GM12891 (cell line): ENCODE results near the gene EPB41L4A.
A peak's percentile ranks its signal among the peaks of the same experiment; 100 is the strongest.

Experiments
- DNase-seq: peaks from one replicate; pipeline ENCODE4 v3.0.0; 2011; ENCODE audit warnings: low spot score; ENCODE audit not compliant: insufficient read length
- FAIRE-seq: peaks from 2 replicates; lab custom pipeline; 2011; peaks lifted over from hg19 to GRCh38; lab: Jason Lieb, UNC
- PAX5 ChIP-seq: IDR thresholded peaks from 2 replicates; pipeline ENCODE4 v1.6.1; 2011; ENCODE audit warnings: low read length, moderate library complexity, mild to moderate bottlenecking; ENCODE audit not compliant: insufficient read depth, severe bottlenecking
- POLR2A ChIP-seq: IDR thresholded peaks from 2 replicates; pipeline ENCODE4 v1.6.1; 2011; ENCODE audit warnings: low read depth, low read length, control low read depth
- POLR2AphosphoS5 ChIP-seq: IDR thresholded peaks from 2 replicates; pipeline ENCODE4 v1.6.1; 2011; ENCODE audit warnings: low read depth, low read length, control low read depth
- POU2F2 ChIP-seq: IDR thresholded peaks from 2 replicates; pipeline ENCODE4 v1.6.1; 2011; ENCODE audit warnings: low read depth, mild to moderate bottlenecking, control low read depth, low read length, moderate library complexity
- SPI1 ChIP-seq: IDR thresholded peaks from 2 replicates; pipeline ENCODE4 v1.6.1; 2011; ENCODE audit warnings: low read depth, low read length, control low read depth
- TAF1 ChIP-seq: IDR thresholded peaks from 2 replicates; pipeline ENCODE4 v1.6.1; 2011; ENCODE audit warnings: low read depth, low read length, control low read depth

The EPB41L4A gene

DNA sequence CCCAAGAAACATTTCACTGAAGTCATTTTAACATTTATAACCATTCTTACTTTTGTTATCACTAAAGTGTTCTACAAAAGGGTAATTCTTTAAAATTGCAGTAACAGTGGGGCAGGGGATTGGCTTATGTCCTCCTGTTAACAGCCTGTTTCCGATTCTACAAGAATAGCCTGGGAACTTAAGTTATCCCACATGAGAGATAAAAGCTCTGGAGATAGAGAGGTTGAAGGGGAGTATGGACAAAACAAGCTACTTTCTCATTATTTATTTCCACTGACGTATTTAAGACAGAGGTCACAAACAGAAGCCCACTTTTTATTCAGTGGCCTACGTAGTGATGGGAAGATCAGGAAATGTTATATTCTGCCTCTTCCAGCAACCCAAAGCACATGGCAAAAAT is 98.7 kb downstream of the EPB41L4A start:
- TF ChIP-seq POLR2A (no peak), PAX5 (no peak), POLR2AphosphoS5 (no peak), TAF1 (no peak)
- FAIRE-seq (no peak), DNase-seq (no peak)

DNA sequence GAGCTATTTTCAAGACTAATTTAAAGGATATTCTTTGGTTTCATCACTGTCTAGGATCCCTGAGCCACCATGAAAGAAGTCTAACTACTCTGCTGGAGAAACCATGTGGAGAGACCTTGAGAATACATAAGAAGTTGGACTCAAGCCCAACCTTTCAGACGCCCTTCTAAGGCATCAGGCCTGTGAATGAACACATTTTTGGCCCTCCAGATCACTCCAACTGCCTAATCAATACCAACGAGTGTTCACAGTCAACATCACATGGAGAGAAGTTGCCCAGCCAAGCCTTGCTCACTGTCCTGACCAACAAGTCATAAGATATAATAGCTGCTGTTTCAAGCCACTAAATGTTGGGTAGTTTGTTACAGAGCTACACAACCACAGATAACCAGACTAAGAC is 100.7 kb downstream of the EPB41L4A start:
- peak; percentile 41 for FAIRE-seq
- no peak for DNase-seq
- TF ChIP-seq POLR2A (no peak), SPI1 (no peak), PAX5 (no peak), TAF1 (no peak), POLR2AphosphoS5 (no peak), POU2F2 (no peak)

DNA sequence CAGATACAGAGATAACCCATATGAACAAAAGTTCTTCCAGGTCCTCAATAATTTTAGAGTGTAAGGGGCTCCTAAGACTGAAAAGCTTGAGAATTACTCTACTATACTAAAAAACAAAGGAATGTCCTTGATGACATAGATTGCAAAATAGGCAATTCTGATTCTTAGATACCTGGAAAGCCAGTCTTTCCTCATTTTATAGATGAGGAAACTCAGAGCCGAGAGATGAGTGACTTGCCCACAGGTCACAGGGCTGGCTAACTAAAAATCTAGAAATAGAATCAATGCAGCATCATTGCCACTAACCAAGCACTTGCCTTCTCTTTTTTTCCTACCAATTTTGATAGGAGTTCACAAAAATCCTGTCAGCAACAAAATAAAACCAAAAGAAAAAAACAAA is 101.2 kb downstream of the EPB41L4A start:
- no peak for FAIRE-seq
- no peak for DNase-seq
- TF ChIP-seq POU2F2 (no peak), PAX5 (no peak), TAF1 (no peak), POLR2AphosphoS5 (no peak), POLR2A (no peak), SPI1 (no peak)

DNA sequence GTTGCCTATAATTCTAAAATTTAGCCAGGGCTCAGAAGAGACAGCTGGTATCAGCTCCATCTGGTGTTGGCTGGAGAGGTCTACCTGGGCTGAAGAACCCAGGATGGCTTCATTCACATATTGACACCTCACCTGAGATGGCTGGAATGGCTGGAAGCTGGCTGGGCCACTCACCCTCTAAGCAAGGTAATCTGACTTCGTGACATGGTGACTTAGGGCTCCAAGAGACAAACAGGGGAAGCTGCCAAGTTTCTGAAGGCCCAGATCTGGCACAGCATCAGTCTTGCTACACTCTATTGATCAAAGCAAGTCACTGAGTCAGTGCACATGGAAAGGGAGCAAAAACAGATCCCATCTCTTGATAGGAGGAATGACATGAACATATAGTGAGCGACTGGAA is 102.3 kb downstream of the EPB41L4A start:
- no peak for DNase-seq
- TF ChIP-seq POLR2A: no peak
- no peak for TF ChIP-seq TAF1
- no peak for TF ChIP-seq SPI1
- no peak for TF ChIP-seq POLR2AphosphoS5
- TF ChIP-seq POU2F2: no peak
- TF ChIP-seq PAX5: no peak
- FAIRE-seq: no peak

DNA sequence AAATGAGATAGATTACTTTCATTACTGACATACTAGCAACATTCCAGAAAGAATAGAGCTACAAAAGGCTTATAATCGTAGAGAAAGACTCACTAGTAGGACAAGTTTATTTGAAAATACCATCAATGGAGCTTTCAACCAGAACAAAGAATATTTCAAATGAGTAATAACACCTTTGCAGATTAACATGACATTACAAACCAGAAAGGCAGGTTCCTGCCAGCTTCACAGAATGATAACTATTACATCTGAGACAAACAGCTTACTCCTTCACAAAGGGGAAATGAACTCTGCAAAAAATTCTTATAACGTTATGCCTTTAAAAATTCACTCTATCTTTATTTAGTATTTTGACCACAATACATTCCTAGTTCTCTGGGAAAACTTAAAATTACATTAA is 103.1 kb downstream of the EPB41L4A start:
- DNase-seq (no peak), FAIRE-seq (no peak)
- no peak for TF ChIP-seq TAF1
- TF ChIP-seq SPI1: no peak
- TF ChIP-seq POLR2A: no peak
- TF ChIP-seq POLR2AphosphoS5: no peak
- no peak for TF ChIP-seq POU2F2
- TF ChIP-seq PAX5: no peak

DNA sequence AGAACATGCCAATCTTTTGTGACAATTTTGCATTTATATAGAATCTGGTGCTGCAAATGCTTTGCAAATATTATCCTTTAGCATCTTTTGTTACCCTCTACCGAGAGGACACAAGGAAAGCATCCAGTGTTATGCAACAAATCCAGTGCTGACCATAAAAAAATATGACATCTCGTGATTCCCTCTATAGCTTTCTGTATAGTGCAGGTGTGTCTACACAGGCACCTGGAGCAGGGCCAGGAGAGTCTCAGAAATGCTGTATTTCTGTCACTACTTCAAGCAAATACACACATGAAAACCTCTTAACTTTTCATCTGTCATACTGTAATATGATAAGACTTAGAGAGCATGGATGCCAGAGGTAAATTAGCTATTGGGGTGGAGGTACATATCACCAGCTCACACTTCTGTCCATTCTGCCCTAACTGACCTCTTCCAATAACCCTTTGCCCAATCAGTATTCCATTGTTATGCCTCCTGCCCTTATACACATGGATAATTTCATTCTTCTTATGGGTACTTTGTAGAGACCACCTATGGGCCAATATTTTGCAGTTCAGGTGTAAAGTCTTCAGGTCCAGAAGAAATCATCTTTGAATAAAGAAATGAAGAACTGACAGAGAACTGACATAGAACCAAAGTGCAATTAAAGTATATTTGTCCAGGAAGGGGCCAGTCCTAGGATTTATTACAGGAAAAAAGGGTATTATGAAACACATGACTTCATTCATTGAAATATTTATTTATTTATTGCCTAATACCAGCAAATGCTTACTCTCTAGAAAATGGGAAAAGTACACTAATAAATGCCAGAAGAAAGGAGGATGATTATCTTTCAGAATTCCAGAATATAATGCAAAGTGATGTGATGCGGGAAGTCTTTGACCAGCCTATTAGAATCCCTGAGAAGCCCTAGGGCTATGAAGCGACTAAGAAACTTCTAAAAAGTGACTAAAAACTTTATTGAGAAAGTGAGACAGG is 106.5 kb downstream of the EPB41L4A start:
- no peak for FAIRE-seq
- DNase-seq: no peak
- no peak for TF ChIP-seq POLR2A
- TF ChIP-seq PAX5: no peak
- no peak for TF ChIP-seq TAF1
- no peak for TF ChIP-seq POU2F2
- no peak for TF ChIP-seq SPI1
- no peak for TF ChIP-seq POLR2AphosphoS5

DNA sequence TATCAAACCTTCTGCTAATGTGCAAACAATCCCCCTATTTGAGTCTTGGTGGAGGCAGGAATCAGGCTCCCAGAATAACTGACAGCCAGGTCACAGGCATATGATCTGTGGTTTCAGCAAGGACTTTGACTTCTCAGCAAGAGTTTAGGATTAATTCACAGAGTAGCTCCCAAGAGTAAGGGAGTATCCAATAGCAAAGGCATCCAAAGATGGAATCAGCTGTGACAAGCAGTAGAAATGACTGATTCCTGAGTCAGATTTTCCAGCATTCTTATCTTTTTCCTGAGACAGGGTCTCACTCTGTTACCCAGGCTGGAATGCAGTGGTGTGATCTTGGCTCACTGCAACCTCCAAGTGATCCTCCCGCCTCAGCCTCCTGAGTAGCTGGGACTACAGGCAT is 108.3 kb downstream of the EPB41L4A start:
- TF ChIP-seq POLR2A (no peak), POLR2AphosphoS5 (no peak), SPI1 (no peak), PAX5 (no peak), POU2F2 (no peak), TAF1 (no peak)
- FAIRE-seq (no peak), DNase-seq (no peak)

DNA sequence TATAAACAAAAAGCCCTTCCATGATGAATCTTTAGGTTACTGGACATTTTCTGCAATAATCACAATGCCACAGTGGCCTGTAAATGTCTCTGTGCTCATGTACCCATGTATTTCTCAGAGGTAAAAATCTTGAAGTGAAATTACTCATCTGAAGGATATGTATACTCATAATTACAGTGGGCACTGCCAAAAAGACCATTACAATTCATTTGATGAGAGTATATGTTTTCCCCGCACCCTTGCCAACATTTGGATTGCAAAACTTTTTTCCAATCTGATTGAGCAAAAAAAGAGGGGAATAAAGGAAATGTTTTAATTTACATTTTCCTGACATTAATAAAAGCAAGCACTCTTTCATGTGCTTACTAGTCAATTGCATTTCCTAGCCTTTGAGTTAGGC is 110.5 kb downstream of the EPB41L4A start:
- DNase-seq: no peak
- TF ChIP-seq TAF1 (no peak), POU2F2 (no peak), PAX5 (no peak), POLR2A (no peak), SPI1 (no peak), POLR2AphosphoS5 (no peak)
- no peak for FAIRE-seq

DNA sequence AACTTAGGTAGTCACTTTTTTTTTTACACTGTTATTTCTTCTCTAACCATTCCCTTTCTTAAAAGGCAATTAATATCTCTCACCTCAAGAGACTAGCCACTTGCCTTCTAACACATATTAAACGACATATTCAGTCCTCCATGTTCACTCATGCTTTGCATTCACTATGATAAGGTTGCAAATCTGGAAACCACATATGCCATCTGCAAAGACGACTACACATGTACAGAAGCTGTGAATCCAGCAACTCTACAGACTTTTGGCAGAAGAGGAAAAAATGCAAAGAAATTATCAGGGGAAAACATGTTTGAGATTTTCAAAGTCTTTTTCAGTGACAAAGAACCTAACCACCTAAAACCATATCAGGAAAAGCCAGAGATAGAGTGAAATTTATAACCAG is 112.1 kb downstream of the EPB41L4A start:
- FAIRE-seq (no peak), DNase-seq (no peak)
- TF ChIP-seq SPI1 (no peak), POU2F2 (no peak), PAX5 (no peak), POLR2A (no peak), TAF1 (no peak), POLR2AphosphoS5 (no peak)

DNA sequence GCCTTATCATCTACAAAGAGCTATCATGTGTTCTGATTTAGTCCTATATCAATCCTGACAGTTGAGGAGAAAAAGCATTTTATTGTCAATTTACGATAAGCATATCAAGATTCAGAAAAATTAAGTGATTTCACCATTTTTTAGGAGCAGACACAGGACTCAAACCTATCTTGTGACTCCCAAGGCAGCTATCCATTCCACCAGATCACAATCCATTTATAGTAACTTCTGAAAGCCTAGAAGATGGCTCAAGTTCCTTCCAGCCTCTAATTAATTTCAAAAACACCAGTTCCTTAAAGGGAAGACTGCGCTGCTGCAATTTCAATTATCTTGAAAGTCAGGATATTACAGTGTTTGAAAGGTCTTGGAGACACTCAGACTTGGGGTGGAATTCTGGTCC is 114.3 kb downstream of the EPB41L4A start:
- no peak for TF ChIP-seq POLR2A
- TF ChIP-seq PAX5: no peak
- TF ChIP-seq SPI1: no peak
- no peak for TF ChIP-seq POU2F2
- TF ChIP-seq POLR2AphosphoS5: no peak
- TF ChIP-seq TAF1: no peak
- no peak for FAIRE-seq

More for the DNA sequence above, 114.3 kb downstream of the EPB41L4A start:
- no peak for DNase-seq
